Prostate gland (tissue), 2 donors: ENCODE data around the gene RYR2. TPM values are rescaled to one million over a fixed set of nuclear protein-coding genes. Genes with fewer than 3 reads are reported as not detected.

Experiments used
- DNase-seq: peaks from one replicate; pipeline ENCODE4 v3.0.0-alpha.2; 2019; ENCODE audit warnings: low spot score
- H3K27ac ChIP-seq, 2 donors: fragments of 200-600 bp; sonication (generic); 2 replicates each; pipeline ENCODE4 v1.5.1; 2017 to 2019
- H3K27me3 ChIP-seq: fragments of 200-600 bp; sonication (generic); replicated peaks from 2 replicates; pipeline ENCODE4 v1.5.1; 2019; ENCODE audit not compliant: insufficient read depth
- H3K36me3 ChIP-seq, 2 donors: fragments of 200-600 bp; sonication (generic); 1 replicate in 1 of 2; 2 replicates in 1 of 2; pipeline versions ENCODE4 v1.5.1 to v1.8.1; 2017 to 2019
- H3K4me1 ChIP-seq: fragments of 200-600 bp; sonication (generic); replicated peaks from 2 replicates; pipeline ENCODE4 v1.5.1; 2019
- H3K4me3 ChIP-seq, 2 donors: fragments of 200-600 bp; sonication (generic); 2 replicates each; pipeline ENCODE4 v1.5.1; 2017 to 2019
- H3K9me3 ChIP-seq: fragments of 200-600 bp; sonication (generic); 2 replicates; pipeline ENCODE4 v1.5.1; 2017
- CTCF ChIP-seq, 4 experiments: fragments of 200-600 bp in 2 of 4; fragments of 450-650 bp in 2 of 4; sonication (generic) in 2 of 4; IDR thresholded peaks; 1 replicate in 3 of 4; 2 replicates in 1 of 4; pipeline ENCODE4 v1.5.1; 2016 to 2019; ENCODE audit warnings: antibody characterized with exemption in 4 of 4, mild to moderate bottlenecking in 2 of 4, moderate library complexity in 2 of 4
- POLR2A ChIP-seq: fragments of 450-650 bp; IDR thresholded peaks from one replicate; pipeline ENCODE4 v1.6.1; 2016; ENCODE audit warnings: antibody characterized with exemption, mild to moderate bottlenecking
- POLR2AphosphoS5 ChIP-seq: sonication (generic); formaldehyde crosslinking; IDR thresholded peaks from one replicate; pipeline ENCODE4 v1.6.1; 2017; ENCODE audit warnings: antibody characterized with exemption
- WGBS: methylation state at CpG from one replicate; pipeline ENCODE4 v1.1.5; 2018; 5-methylcytosine and 5-hydroxymethylcytosine counted together
- intact Hi-C: fragments of 100-400 bp; cut with DNase I; formaldehyde crosslinking; loops from one replicate; pipeline ENCODE4 v1.14.2; 2022
- total RNA-seq, 2 donors: library from RNA; depleted of rRNA; stranded (reverse); fragments of >200 nt; gene quantifications; one replicate each; pipeline ENCODE4 v1.1.0, GENCODE V29; 2016

Gene RYR2
- total RNA-seq, 2 donors from 2014 or later, result 2.9 to 6.7 TPM

DNA sequence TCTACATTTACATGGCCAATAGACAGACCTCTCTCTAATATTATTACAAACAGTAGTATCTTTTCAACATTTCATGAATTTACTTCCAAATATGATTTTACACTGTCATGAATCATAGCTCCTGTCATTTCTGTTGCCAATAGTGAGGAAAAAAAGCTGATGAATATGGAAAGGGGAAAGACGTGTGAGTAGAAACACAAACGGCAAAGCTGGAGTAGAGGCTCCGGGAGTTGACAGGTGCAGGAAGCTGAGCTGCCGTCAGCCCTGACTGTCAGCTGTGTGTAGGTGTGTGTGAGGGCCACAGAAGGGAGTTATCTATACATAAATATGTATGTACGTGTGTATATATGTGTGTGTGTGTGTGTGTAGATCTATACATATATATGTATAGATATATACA, 431.9 kb downstream of the RYR2 start:
- no peaks in the 10 kb centered on the region for H3K4me1 ChIP-seq
- 87% methylated on average over 5 of the region's 5 CpGs for WGBS

DNA sequence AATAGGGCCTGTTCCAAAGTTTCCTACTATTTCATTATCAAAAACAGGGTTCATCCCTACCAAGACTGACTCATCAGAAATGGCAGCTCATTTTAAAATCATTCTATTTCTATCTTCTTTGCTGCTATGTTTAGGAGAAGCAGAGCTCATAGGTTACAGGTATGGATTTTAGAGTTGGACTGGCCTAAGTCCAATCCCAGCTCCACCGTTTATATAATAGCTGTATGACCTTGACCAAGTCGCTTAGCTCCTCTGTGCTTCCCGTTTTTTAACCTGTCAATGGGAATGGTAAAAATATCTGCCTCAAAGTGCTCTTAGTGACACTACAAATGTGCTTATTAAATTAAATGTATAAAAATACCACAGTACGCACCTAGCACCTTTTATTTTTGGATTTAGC, 436.1 kb downstream of the RYR2 start:
- Histone ChIP-seq H3K27ac (no peak overlapping the region), H3K36me3 (no peaks in the 10 kb centered on the region), H3K9me3 (no peaks in the 10 kb centered on the region), H3K4me3 (no peak overlapping the region), H3K27me3 (no peaks in the 10 kb centered on the region), H3K4me1 (no peaks in the 10 kb centered on the region)
- WGBS, result 82% methylated on average over 4 of the region's 4 CpGs
- no peak for DNase-seq
- TF ChIP-seq CTCF (IDR thresholded peaks at IDR 0.05) (no peak), POLR2AphosphoS5 (no peak), POLR2A (no peak)
- intact Hi-C loops, result no loop called here

More for the DNA sequence above, 431.9 kb downstream of the RYR2 start:
- Histone ChIP-seq H3K4me3 (no peak overlapping the region), H3K27me3 (no peaks in the 10 kb centered on the region), H3K36me3 (no peaks in the 10 kb centered on the region), H3K9me3 (no peaks in the 10 kb centered on the region), H3K27ac (no peak overlapping the region)
- TF ChIP-seq POLR2AphosphoS5 (no peak), POLR2A (no peak), CTCF (IDR thresholded peaks at IDR 0.05) (no peak)
- DNase-seq, result no peak
- intact Hi-C loops, result no loop called here

GRCh38 chr1:237478842-237479241, 436.9 kb downstream of the RYR2 start:
- H3K4me1 ChIP-seq, result no peaks in the 10 kb centered on the region
- intact Hi-C loops, result no loop called here
- no peaks in the 10 kb centered on the region for H3K36me3 ChIP-seq
- no peak overlapping the region for H3K27ac ChIP-seq
- TF ChIP-seq CTCF (IDR thresholded peaks at IDR 0.05) (no peak), POLR2AphosphoS5 (no peak), POLR2A (no peak)
- no peaks in the 10 kb centered on the region for H3K9me3 ChIP-seq
- 87% methylated on average over 3 of the region's 3 CpGs for WGBS
- no peak for DNase-seq
- no peak overlapping the region for H3K4me3 ChIP-seq
- no peaks in the 10 kb centered on the region for H3K27me3 ChIP-seq

- Histone ChIP-seq H3K36me3 (no peaks in the 10 kb centered on the region), H3K4me1 (no peaks in the 10 kb centered on the region), H3K4me3 (no peak overlapping the region), H3K9me3 (no peaks in the 10 kb centered on the region), H3K27me3 (no peaks in the 10 kb centered on the region), H3K27ac (no peak overlapping the region)
- 85% methylated on average over 2 of the region's 2 CpGs for WGBS
- TF ChIP-seq CTCF (IDR thresholded peaks at IDR 0.05) (no peak), POLR2A (no peak), POLR2AphosphoS5 (no peak)
- no peak for DNase-seq
- intact Hi-C loops, result no loop called here
Observed at GRCh38 chr1:237482777-237483176, 440.8 kb downstream of the RYR2 start.

- intact Hi-C loops, result no loop called here
- no peak overlapping the region for H3K4me3 ChIP-seq
- DNase-seq, result no peak
- no peaks in the 10 kb centered on the region for H3K4me1 ChIP-seq
- no peak overlapping the region for H3K27ac ChIP-seq
- no peaks in the 10 kb centered on the region for H3K27me3 ChIP-seq
- no peaks in the 10 kb centered on the region for H3K36me3 ChIP-seq
- TF ChIP-seq POLR2A, result no peak
- H3K9me3 ChIP-seq, result no peaks in the 10 kb centered on the region
- WGBS, result 54% methylated on average over 1 of the region's 1 CpG
Observed at GRCh38 chr1:237492359-237492758, 450.4 kb downstream of the RYR2 start.
